ENCODE measurements around the gene GNAQ.

Gene GNAQ

DNA sequence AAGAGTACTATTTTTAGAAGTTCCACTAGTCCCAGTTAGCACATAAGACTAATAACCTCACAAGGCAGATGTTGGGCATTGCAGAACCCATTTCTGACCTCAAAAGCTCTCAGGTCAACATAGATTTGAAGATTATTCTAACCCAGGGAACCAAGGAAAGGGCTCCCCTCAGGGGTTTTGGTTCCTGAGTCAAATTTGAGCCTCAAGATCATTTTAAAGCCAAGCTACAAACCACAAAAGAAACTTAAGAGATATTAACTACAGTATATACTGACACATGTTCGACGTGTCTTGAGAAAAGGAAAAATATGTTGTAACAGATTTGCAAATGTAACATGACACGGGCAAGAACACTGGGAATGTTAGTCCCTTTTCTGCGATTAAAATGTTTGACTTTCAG, 88.6 kb downstream of the GNAQ start:
- DNase-seq (ENCODE audit: low read depth): no peak

DNA sequence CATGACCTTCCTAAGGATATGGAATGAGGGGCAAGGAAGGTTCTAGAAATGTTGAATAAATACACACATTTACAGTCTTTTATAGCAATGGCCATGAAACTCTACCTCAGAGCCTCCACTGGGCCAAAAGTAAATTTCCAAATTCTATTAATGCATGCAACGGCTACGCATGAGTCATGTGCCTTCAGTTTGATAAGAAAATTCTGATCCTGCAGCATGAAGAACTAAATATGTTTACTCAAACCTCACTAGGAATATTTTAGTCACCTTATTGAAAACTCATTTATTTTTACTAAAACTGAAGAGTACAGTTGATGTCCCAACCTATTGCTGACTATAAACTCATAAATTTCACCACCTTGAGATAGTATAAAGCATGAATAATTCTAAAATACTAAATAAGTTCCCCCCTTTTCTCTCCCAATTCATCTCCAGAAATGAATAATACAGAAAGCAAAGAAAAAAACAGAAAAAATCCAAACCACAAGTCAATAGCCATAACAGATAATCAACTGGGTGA, 92.4 kb downstream of the GNAQ start:
- DNase-seq (ENCODE audit: low read depth): peak; percentile 49

DNA sequence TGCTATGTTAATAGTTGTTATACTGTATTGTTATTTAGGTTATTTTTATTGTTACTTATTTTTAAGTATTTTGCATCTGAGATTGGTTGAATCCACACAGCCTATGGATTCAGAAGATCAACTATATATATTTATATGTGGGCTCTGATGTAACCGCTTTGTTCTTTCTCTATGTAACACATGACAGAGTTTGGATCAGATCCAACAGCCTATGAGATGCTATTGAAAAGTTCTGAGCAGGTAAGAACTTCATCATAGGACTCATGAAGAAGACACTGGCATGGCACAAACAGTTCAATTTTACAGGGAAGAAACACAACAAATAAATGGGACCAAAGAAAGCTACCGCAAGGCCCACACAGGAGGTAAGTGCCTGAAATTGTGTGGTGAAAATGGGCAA, 93.4 kb downstream of the GNAQ start:
- DNase-seq (ENCODE audit: low read depth): no peak

DNA sequence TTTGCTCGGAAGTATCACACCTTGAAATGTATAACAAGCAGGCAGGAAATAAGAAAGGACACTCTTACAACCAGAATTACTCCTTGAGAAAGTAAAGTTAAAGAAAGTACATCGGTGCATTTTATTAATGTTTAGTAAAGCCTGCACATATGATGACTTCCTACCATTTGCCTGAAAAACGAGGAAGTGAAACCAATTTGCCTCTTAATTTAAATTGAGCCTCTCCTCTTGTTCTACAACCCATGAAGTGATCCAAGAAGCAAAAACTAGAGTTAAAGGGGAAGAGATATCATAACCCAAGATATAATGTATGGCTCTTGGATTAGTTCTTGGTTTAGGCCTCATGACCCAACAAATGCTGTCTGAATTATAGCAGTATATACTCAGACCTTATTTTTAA, 95.6 kb downstream of the GNAQ start:
- no peak for DNase-seq (ENCODE audit: low read depth)

DNA sequence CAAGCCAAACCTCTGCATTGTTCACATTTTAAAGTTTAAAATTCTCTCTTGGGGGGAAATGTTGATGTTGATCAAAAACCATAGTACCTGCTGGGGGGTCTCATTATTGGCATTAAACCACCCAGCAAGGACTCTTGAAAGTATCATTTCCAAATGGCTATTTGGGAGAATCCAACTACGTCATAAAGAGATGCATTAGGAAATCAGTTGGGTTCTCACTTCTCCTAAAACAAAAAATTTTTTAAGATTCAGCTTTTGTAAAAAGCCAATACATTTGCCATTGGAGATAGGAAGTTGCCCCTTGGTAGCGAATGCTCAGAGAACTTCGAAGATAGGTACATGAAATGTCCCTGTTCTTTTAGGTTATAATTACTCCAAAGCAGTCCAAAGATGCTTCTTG, 96.4 kb downstream of the GNAQ start:
- DNase-seq (ENCODE audit: low read depth): no peak

DNA sequence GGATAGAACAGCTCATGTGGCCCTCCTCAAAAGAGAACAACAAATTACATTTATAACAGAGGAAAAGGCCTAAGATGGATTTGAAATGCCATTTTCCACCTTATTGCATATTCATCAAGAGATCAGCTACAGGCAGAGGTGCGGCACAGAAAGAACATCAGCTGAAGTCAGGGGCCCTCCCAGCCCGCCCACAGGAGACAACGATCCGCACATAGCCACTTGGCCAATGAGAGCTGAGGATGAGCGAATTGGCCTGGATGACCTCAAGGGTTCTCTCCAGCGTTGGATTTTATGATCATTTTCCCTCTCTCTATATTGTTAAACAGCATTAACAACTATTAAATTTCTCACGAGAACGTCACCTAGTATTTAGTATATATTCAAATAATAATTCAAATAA, 97.6 kb downstream of the GNAQ start:
- DNase-seq (ENCODE audit: low read depth): no peak

DNA sequence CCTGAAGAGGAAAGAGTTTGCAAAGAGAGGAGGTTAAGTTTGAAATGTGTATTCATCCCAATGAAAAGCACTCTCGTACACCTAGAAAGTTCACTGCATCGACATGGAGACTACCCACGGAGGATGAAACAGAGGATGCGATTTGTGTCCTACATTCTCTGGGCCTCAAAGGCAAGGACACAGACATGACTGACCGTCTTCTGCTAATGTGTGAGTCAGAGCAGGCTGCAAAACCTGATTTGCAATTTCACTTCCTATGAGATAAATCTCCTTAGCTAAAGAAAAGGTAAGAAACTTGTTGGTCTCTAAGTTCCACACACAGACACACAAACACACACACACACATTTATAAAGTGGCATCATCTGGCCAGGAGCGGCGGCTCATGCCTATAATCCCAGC, 98.6 kb downstream of the GNAQ start:
- peak; percentile 36 for DNase-seq (ENCODE audit: low read depth)

DNA sequence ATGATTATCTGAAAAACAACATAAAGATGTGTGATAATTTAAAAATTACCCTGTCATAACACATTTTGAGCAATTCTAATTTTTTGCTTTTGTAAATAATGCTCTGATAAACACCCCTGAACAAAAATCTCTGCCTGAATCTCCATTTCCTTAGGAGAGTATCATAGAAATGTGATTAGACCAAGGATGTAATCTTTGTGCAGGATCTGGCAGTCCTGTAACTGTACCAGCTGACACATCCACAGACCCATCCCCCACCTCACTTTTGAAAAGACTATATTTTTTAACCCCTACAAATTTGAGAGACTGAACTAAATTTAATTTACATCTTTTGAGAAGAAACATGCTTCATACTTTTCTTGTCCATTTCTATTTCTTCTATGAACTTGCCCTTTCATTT, 101.7 kb downstream of the GNAQ start:
- DNase-seq (ENCODE audit: low read depth): no peak

DNA sequence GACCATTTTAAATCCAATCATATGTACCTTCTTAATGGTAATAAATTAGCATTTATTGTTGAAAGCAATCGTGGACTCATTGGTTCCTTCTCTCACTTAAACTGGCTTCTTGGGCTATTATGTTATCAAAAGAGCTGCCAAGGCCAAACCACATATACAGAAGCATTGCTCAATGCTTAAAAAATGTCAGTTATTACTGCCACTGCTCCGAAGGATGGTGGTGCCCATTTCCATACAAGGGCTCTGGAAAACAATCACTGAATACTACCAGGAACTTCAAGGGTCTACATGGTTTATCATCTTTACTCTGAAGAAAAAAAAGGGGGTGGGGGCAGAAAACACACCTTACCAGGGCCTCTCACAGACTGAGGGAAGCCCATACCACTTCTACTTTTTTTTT, 104.3 kb downstream of the GNAQ start:
- DNase-seq (ENCODE audit: low read depth): peak; percentile 72

DNA sequence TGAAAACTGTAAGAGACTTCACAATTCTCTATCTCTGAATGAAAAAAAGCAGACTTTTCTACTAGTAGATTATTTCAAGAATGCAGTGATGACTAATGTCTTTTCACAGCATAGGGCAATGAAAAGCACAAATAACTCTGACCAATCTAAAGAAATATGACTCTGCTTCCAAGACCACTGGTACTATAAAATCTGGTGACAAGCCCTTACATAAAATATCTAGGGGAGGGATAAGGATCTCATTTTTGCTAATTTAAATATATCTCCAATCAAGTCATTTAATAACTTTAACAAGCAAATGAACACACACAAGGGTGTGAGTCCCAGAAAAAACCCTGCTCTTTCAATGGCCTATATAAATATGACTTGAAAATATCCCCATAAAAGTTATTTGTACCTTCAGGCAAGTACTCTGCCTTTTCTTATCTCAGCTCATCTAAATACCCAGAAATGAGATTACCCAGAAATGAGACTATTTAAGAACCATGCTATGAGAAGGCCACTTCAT, 105.2 kb downstream of the GNAQ start:
- DNase-seq (ENCODE audit: low read depth): peak; percentile 80

DNA sequence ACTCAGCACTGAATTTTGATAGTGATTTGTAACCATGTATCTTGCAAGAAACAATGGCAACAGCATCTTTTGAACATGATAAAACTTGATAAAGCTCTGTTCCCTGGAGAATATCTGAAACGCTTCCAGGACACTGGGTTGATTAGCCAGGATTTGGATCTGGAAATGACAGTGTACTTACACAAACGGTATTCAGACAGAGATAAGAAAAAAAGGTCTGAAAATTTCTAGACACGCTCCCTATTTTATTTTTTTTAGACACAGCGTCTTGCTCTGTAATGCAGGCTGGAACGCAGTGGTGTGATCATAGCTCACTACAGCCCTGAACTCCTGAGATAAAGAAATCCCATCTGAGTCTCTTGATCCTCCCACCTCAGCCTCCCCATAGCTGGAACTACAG, 109.0 kb downstream of the GNAQ start:
- peak; percentile 73 for DNase-seq (ENCODE audit: low read depth)

DNA sequence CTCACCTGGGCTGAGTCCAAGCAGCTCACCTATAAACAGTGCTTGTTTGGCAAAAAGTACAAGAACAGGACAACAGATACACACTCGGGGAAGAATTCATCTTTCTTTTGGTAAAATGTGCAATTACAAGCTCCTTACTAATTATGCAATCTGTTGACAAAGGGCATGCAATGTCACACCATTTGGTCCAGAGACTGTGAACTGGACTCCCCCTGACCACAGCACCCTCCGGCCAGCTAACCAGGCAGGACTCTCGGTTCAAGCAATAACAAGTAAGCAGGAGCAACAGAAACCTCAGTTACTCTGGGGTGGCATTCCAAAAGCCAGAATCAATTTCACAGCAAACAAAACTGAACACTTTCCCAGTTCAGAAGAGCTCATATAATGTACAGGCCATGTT, 113.8 kb downstream of the GNAQ start:
- DNase-seq (ENCODE audit: low read depth): no peak

DNA sequence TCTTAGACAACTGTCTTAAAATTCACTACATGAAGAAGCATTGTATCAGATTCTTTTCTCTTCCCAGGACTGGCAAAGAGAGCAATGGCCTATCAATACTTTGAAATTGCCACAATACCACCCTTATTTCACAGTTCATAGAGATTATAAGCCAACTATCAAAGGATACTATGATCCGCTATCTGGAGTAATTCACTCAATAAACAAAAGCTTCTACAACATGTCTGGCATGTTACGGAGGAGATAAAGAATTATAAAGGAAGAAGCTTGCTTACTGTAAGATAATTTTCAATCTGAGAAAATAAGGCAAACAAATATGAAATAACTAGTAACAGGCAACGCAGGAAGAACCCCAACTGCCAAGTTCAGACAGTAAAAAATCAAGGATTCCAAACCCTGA, 114.8 kb downstream of the GNAQ start:
- DNase-seq (ENCODE audit: low read depth): no peak

DNA sequence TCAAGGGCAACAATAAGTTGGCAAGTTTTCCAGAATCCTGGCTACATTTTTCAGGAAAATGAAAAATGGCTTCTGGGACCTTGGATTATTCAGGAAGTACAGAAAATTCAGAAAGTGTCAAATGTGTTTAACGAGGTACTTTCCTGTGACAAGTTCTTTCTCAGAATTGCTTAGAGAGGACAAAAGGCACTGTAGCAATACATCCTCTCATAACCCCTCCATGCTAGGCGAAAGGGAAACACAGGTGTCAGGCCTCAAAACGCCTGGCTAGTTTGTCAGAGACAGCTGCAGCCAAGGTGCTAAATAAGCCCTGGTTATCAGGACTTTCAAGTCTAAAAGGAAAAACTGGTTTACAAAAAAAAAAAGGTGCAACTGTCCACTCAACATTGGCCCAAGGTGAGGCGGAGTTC, 115.2 kb downstream of the GNAQ start:
- DNase-seq (ENCODE audit: low read depth): no peak

DNA sequence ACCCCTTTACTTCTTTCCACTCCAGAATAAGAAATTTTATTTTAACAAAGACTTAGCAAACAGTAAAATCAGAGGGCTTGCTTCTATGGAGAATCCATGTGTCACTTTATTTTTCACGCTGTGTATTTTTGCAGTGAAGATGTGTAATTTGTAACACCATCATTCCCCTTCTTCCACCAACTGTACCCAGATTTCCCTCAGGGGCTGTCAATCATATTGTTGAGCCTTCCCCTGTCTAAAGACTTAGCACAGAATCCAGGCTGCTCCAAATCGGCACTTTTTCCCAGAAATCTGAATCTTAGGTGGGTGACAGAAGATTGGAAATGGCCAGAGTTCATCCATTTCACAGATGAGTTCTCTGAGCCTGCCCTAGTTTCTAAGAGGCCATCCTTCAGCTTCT, 115.9 kb downstream of the GNAQ start:
- DNase-seq (ENCODE audit: low read depth): no peak

DNA sequence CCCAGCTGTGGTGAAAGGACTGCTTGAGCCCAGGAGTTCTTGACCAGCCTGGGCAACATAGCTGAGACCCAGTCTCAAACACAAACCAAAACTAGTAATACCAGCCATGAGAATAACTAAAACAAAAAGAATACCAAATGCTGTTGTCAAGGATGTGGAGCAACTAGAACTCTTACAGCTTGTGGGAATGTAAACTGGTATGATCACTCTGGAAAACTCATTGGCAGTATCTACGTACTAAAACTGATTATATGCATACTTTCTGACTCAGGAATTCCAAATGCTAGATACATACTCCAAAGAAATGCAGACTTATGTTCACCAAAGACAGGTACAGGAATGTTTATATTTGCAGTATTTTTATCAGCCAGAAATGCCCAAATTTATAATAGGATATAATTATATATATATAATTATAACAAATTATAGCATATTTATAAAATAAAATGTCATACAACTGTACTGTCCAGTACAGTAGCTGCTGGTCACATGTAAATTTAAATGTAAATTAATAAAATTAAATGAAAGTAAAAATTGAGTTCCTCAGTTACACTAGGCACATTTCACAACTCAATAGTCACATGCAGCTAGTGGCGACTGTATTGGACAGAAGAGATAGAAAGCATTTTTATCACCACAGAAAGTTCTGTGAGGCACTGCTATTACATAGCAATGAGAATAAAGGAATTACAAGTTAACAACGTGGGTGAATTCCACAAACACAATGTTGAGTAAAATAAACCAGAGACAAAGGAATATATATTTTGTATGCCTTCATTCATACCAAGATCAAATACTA, 118.5 kb downstream of the GNAQ start:
- DNase-seq (ENCODE audit: low read depth): no peak

DNA sequence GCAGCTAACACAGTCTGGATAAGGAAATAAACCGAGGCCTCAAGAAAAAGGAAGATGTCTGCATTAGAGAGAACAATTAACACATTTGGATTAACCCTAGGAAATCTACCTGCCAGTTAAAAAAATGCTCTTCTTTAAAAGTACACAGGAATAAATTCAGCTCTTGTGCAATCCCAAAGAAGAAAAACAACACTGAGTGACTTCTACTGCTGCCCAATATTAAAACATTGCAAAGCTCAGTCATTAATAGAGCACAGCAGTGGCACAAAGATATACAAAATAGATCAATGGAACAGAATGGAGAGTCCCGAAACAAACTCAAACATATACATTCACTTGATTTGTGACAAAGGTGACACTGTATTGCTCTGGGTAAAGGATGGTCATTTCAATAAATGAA, 119.7 kb downstream of the GNAQ start:
- no peak for DNase-seq (ENCODE audit: low read depth)

DNA sequence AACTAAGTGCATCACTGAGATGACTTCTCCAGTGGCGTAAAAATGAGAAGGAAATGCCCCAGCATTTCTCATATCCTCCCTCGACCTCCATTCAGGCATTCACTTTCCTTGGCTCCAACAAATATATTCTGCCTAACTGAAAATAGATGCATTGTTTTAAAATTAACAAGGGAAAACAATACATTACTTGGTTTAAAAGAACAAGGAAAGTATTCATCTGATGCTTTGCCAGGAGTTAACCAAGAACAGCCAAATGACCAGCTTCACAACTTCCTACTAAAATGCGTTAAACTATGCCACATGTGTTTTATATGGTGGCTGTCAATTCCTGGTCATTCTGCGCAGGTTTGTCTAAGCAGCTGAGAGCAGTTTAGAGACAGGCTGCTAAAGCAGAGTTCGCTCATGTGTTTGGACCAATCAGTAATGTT, 121.4 kb downstream of the GNAQ start:
- no peak for DNase-seq (ENCODE audit: low read depth)

DNA sequence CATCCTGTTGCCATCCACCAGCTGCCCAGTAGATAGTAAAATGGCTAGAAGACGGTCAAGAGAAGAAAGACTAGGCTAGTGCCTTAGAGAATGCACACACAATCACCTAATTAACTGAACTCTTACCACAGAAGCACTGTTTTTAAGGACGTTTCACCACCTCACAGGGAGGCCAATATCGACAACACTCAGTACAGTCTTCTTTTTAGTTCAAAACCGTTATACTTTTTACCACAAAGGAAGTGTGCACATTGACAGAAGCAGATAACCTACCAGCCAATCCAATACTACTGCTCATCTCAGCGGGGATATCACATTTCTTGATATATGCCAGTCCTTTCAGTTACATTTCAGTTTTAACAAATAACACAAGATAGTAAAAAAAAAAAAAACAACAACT, 122.3 kb downstream of the GNAQ start:
- no peak for DNase-seq (ENCODE audit: low read depth)

DNA sequence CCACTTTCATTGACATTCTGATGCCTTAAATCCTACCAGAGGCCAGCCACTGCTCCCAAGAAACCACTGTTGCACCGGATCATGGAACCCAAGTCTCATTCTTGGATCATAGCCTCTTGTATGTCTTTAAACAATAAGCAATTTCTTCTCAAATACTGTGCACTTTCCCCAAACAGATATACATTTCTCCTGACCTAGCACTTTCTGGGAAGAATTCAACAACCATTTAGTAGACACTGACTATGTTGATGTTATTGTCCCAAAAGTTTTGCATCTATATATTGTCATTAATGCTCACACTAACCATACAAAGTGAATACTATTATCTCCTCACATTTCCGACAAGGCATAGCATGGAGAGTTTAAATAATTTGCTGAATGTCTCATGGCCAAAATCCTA, 123.3 kb downstream of the GNAQ start:
- DNase-seq (ENCODE audit: low read depth): no peak

DNA sequence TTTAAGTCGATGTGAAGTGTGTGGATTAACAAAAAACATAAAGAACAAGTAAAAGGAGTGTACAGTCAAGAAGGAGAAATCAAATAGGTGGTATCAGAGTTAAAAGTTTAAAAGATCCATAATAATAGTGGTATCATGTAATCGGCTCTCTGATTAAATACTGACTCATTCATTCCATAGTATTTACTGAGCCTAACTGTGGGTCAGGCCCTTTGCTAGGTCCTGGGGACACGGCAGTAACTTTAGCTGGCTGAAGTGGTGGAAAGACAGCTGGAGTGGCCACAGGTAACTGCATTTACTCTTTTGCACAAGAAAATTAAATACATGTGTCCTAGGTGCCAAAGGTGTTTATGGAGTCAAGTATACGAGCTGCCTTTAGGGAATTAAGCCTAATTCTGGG, 124.0 kb downstream of the GNAQ start:
- DNase-seq (ENCODE audit: low read depth): no peak

DNA sequence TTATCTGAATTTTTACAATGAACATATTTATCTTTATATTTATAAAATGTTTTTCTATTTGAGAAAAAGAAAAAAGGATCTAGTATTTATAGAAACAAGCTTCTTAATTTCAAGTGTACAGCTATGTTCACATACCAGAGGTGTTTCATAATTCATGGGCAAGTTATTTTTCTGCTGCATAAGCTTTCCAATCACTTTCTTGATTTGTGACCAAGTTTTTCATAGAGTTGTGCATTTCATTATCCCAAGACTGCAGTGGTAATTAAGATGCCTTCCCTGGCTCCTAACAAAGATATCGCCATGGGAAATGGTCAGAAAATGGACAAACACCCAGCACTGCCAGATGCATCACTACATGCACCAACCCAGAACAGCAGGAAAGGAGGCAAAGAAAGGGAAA, 124.6 kb downstream of the GNAQ start:
- DNase-seq (ENCODE audit: low read depth): no peak

DNA sequence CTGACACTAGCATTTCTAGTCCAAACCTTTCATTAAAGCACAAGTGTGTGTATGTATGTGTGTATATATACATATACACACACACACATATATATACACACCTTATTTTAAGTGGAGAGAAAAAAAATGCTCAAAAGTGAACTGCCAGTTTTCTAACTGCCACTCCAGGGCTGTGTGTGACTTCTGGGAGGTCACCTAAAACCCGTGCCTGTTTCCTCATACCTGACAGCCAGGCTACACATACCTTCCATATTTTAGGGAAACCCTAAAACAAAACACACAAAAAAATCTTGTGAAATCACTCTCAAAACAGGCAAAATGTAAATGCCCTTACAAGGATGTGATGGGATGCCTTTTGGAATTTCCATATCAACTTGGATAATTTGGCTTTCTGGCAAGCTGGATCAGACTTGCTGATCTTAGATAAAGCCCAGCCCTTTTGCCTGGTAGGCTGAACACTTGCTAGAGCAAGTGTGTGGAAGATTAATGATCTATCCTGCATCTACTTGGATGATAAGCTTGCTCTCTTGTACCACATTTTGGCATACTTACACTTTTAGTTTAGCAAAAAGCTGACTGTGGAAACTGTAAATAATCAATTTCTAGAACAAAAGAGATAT, 127.8 kb downstream of the GNAQ start:
- no peak for DNase-seq (ENCODE audit: low read depth)

DNA sequence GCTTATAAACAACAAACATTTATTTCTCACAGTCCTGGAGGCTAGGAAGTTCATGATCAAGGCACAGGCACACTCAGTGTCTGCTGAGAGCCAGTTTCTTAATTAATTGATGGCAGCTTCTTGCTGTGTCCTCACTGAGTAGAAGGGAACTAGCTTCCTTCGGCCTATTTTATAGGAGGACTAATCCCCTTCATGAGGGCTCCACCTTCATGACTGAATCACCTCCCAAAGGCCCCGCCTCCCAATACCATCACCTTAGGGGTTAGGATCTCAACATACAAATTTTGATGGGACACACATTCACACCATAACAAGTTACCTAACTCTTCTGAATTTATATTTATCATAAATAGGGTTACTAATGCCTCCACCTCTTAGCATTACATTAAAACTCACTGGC, 129.8 kb downstream of the GNAQ start:
- no peak for DNase-seq (ENCODE audit: low read depth)

Measured in amniotic epithelial cell (primary cell).